Skin epidermis (tissue), 12 donors: ENCODE results near the gene HMBS.
"Not testable (repeated sequence)": the region's sequence is repeated elsewhere in the genome, so short reads cannot be mapped to it uniquely, and the experiment has no call there.

Experiments
- H3K27ac ChIP-seq, 21 experiments: fragments of 200-600 bp; sonication (generic) in 11 of 21; one replicate each; pipeline ENCODE4 v1.5.0; 2020; ENCODE audit warnings: mild to moderate bottlenecking in 3 of 21, inconsistent platforms in 2 of 21, moderate library complexity in 2 of 21
- H3K4me3 ChIP-seq, 7 experiments: fragments of 200-600 bp; sonication (generic) in 2 of 7; one replicate each; pipeline ENCODE4 v1.5.0; 2020; ENCODE audit warnings: inconsistent platforms in 2 of 7, mild to moderate bottlenecking in 2 of 7, moderate library complexity in 1 of 7

Gene HMBS

DNA sequence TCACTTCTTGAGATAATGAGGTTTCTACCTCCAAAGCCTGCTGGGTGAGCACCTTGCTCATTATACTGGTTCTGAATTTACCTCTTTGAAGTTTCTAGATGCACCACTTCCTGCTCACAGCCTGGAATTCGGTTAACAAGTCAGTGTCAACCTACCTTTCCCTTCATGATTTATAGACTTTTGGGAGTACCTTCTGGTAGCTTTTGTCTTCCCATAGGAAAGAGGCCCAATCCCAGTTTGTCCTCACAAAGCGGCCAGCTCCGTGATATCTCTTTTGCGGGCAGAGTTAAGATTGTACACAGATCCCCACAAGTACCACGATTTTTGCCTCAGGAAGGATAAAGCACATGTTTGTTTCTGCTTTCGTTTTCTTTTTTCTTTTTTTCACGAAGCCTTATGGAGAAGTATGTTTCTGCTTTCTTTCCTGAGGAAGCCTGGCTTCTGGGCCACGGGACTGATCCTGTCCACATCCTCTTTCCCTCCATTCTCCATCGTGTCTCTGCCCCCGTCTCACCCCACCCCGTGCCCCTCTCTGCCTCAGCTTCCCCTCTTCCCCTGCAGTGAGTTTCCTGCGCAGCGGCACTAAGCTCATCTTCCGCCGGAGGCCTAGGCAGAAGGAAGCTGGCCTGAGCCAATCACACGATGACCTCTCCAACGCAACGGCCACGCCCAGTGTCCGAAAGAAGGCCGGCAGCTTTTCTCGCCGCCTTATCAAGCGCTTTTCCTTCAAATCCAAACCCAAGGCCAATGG lies 31.0 kb downstream of the HMBS start:
- H3K27ac ChIP-seq: peak overlapping the region in 15 of 21 experiments; percentile 5 to 80 (median 64)
- peak overlapping the region in 1 of 7 experiments; percentile 3 for H3K4me3 ChIP-seq

GRCh38 chr11:119116235-119116594 lies 31.5 kb downstream of the HMBS start:
- Histone ChIP-seq H3K27ac (peak overlapping the region in 15 of 21 experiments; percentile 5 to 80 (median 64)), H3K4me3 (no peak overlapping the region)

GRCh38 chr11:119116601-119117000 lies 31.9 kb downstream of the HMBS start:
- Histone ChIP-seq H3K27ac (peak overlapping the region in 12 of 21 experiments; percentile 5 to 80 (median 64)), H3K4me3 (no peak overlapping the region)

- H3K27ac ChIP-seq: peak overlapping the region in 2 of 21 experiments; percentile 78 to 80
Observed at GRCh38 chr11:119117004-119117706, 32.5 kb downstream of the HMBS start.

GRCh38 chr11:119118227-119118626 lies 33.5 kb downstream of the HMBS start:
- Histone ChIP-seq H3K27ac (no peak overlapping the region), H3K4me3 (no peak overlapping the region)

More at GRCh38 chr11:119117004-119117706, 32.5 kb downstream of the HMBS start:
- H3K4me3 ChIP-seq: no peak overlapping the region

DNA sequence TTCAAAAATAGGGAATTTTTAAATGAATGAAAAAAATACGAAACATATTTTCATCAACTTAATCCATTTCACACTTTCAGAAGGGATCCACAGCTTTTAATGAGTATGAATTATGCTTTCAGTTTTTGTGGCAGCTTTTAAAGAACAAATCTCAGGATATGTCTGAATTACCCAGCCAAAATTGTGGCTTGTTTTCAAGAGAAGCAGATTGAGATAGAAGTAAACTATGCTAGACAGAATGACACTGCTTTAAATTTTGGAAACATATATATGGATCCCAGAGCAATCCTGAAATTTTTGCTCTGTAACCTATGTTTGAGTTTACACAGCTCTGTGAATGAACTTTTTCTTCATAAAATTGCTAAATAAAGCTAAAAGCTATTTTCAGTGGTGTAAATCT lies 34.3 kb downstream of the HMBS start:
- no peak overlapping the region for H3K27ac ChIP-seq
- H3K4me3 ChIP-seq: no peak overlapping the region

DNA sequence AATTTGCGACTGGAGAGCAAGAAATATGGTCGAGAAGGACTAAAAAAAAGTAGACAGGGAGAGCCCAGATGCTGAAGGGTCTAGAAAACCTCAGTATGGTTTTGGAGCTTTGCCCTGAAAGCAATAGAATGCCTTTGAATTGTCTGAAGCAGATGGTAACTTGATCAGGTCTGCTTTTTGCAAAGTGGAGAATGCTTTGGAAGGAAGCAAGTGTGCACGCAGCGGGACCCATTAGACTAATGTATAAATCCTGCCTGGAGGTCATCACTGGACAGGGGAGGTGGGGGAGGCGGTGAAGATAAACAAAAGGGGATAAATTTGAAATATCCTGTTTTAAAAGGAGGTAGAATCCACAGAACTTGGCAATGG lies 35.9 kb downstream of the HMBS start:
- peak overlapping the region; percentile 70 to 91 (median 85) for H3K4me3 ChIP-seq
- H3K27ac ChIP-seq: peak overlapping the region in 20 of 21 experiments; percentile 43 to 94 (median 82)

DNA sequence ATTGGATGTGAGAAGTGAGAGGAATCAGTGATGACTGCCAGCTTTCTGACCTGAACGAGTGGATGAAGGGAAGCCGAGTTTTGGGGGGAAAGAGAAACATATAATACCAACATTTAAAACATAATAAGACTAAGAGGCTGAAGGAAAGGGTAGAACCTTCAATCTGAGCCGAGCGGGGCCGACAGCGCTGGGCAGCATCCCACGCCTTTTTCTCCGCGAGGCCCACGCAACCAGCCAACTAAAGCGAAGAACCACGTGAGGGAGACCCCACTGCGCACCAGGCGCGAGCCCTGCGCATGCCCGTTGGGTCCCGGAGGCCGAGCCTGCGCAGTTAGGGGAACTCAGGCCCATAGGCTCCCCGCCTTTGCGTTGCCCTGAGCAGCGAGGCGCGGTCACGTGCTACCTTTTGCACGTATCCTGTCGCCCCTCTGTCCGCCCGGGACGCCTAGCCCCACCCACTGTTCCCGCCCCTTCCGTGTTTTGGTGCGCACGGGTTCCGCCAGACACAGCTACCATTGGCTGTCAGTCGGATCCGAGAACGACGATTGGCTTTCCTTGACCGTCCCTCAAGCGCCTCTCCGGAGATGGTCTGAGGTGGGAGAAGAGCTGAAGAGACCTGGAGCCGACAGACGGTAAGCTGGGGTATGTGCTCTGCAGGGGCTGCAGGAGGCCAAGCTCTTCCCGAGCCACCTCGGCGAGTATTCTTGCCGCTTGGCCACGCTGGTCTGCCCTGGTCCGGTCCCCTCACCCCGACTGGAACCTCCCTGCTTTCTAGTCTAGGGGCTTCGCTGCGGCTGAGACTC lies 36.5 kb downstream of the HMBS start, which contains the start of gene HINFP:
TSS of gene HINFP (plus strand) at position 573 of the 803 bp plus-strand sequence. CDS start 5,365 bp downstream, outside the sequence.
- Histone ChIP-seq H3K27ac (peak within 1 kb of the TSS; percentile 49 to 94 (median 84)), H3K4me3 (peak within 1 kb of the TSS; percentile 70 to 91 (median 85))

- peak overlapping the region; percentile 70 to 91 (median 85) for H3K4me3 ChIP-seq
Observed at GRCh38 chr11:119121811-119122124, 37.1 kb downstream of the HMBS start.

GRCh38 chr11:119125821-119126220 lies 41.1 kb downstream of the HMBS start:
- peak overlapping the region in 1 of 21 experiments; percentile 17 for H3K27ac ChIP-seq

More at GRCh38 chr11:119121811-119122124, 37.1 kb downstream of the HMBS start:
- peak overlapping the region; percentile 49 to 94 (median 83) for H3K27ac ChIP-seq

DNA sequence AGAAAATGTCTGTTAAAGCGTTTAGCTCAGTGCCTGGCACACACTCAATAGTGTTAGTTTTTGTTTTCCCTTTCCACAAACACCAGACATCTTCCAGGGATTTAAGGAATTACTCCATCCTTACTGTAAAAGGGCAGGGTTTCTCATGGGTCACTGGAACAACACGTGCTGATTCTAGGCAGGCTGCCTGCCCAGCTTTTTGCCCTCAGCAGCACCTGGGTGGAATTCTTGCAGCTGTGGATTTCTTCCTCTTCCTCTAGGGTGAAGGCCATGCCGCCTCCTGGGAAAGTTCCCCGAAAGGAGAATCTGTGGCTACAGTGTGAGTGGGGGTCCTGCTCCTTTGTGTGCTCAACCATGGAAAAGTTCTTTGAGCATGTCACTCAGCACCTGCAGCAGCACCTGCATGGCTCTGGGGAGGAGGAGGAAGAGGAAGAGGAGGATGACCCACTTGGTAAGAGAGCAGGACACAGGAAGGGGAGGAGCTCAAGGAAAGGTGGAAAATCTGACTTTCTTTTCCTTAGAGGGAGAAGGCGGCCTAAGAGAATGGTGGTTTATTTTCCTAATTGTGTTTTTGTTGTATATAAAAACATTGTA lies 42.1 kb downstream of the HMBS start:
- H3K27ac ChIP-seq: peak overlapping the region in 4 of 21 experiments; percentile 14 to 43 (median 30)

More at GRCh38 chr11:119125821-119126220, 41.1 kb downstream of the HMBS start:
- H3K4me3 ChIP-seq: no peak overlapping the region

DNA sequence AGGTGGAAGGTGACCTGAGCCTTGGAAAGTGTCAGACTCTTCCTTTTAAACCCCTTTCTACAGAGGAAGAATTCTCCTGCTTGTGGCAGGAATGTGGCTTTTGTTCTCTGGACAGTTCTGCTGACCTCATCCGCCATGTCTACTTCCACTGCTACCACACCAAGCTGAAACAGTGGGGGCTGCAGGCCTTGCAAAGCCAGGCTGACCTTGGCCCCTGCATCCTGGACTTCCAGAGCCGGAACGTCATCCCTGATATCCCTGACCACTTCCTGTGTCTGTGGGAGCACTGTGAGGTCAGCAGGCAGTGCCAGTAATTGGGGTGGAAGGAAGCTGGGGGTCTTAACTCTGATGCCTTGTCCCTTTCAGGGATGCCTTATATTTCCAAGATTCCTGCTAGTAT lies 46.0 kb downstream of the HMBS start:
- Histone ChIP-seq H3K27ac (no peak overlapping the region), H3K4me3 (no peak overlapping the region)

More for the DNA sequence above, 42.1 kb downstream of the HMBS start:
- no peak overlapping the region for H3K4me3 ChIP-seq

DNA sequence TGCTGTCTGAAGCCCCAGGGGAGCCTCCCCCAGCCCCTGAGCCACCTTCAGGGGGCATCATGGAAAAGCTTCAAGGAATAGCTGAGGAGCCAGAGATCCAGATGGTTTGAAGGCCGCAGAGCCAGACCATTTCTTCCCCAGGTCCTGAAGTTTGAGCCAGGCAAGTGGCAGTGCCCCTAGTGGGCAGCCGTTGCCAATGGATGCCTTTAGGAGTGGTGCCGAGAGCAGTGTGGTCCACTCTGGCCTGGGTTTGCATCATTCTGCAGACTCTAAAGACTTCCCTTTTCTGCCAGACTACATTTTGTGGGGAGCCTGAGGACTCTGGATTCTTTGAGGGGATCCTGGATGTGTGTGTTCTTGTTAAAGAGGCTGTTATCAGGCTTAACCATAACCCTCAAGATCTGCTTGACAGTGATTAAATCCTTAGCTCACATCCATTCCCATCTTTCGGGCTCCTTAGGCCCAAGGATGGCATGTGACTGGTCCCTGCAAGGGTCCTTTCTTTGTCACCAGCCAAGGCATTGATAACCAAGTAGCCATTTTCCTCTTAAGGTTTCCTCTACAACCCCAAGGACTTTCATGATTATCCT lies 49.8 kb downstream of the HMBS start:
- H3K27ac ChIP-seq: no peak overlapping the region
- no peak overlapping the region for H3K4me3 ChIP-seq

DNA sequence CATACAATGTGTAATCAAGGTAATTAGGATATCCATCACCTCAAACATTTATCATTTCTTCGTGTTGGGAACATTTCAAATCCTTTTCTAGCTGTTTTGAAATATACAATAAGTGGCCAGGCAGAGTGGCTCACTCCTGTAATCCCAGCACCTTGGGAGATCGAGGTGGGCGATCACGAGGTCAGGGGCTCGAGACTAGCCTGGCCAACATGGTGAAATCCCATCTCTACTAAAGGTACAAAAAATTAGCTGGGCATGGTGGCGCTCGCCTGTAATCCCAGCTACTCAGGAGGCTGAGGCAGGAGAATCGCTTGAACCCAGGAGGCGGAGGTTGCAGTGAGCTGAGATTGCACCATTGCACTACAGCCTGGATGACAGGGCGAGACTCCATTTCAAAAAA lies 54.6 kb downstream of the HMBS start:
- not testable (repeated sequence) for H3K27ac ChIP-seq

More for the DNA sequence above, 54.6 kb downstream of the HMBS start:
- H3K4me3 ChIP-seq: not testable (repeated sequence)
